Stomach smooth muscle (tissue), 2 donors: ENCODE results near the gene CKMT1A.
"Not testable (repeated sequence)": the region's sequence is repeated elsewhere in the genome, so short reads cannot be mapped to it uniquely, and the experiment has no call there.

ENCODE experiments used
- H3K27ac ChIP-seq: one replicate; pipeline ENCODE4 v1.7.0; 2013; ENCODE audit warnings: mild to moderate bottlenecking, low read length, inconsistent platforms
- H3K27me3 ChIP-seq, 2 donors: one replicate each; pipeline ENCODE4 v1.7.0; 2013; ENCODE audit warnings: low read length in 2 of 2; ENCODE audit not compliant: insufficient read depth in 2 of 2, control insufficient read depth in 1 of 2
- H3K36me3 ChIP-seq, 2 donors: one replicate each; pipeline ENCODE4 v1.7.0; 2013; ENCODE audit warnings: low read length in 2 of 2; ENCODE audit not compliant: control insufficient read depth in 2 of 2, insufficient read depth in 2 of 2
- H3K4me1 ChIP-seq: one replicate; pipeline ENCODE4 v1.7.0; 2013; ENCODE audit warnings: low read length; ENCODE audit not compliant: control insufficient read depth, insufficient read depth
- H3K4me3 ChIP-seq, 2 donors: one replicate each; pipeline ENCODE4 v1.7.0; 2013; ENCODE audit warnings: low read length in 2 of 2
- H3K9ac ChIP-seq, 2 donors: one replicate each; pipeline ENCODE4 v1.7.0; 2013; ENCODE audit warnings: low read length in 2 of 2, mild to moderate bottlenecking in 1 of 2
- H3K9me3 ChIP-seq, 2 donors: one replicate each; pipeline ENCODE4 v1.7.0; 2013; ENCODE audit warnings: low read length in 2 of 2; ENCODE audit not compliant: control insufficient read depth in 2 of 2
- donor health status: healthy.
- donor health status: Pancreatic carcinoma.

The CKMT1A gene

DNA sequence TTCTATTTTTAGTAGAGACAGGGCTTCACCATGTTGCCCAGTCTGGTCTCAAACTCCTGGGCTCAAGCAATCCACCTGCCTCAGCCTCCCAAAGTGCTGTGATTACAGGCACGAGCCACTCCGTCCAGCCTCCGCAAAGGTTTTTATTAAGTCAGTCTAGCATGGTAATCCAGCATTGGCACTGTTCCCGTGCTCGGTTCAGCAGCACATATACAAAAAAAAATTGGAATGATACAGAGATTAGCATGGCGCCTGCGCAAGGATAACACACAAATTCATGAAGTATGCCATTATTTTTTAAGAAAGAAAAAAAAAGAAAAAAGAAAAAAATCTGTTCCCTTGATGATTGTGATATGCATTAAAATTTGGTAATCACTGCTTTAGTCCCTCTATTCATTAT, 8.5 kb downstream of the CKMT1A start:
- Histone ChIP-seq H3K4me1 (no peaks in the 10 kb centered on the region), H3K9ac (no peak overlapping the region), H3K9me3 (no peaks in the 10 kb centered on the region), H3K27ac (no peak overlapping the region), H3K4me3 (no peak overlapping the region), H3K27me3 (peaks cover 0 to 4% of the 10 kb centered on the region in 2 donors), H3K36me3 (no peaks in the 10 kb centered on the region)

DNA sequence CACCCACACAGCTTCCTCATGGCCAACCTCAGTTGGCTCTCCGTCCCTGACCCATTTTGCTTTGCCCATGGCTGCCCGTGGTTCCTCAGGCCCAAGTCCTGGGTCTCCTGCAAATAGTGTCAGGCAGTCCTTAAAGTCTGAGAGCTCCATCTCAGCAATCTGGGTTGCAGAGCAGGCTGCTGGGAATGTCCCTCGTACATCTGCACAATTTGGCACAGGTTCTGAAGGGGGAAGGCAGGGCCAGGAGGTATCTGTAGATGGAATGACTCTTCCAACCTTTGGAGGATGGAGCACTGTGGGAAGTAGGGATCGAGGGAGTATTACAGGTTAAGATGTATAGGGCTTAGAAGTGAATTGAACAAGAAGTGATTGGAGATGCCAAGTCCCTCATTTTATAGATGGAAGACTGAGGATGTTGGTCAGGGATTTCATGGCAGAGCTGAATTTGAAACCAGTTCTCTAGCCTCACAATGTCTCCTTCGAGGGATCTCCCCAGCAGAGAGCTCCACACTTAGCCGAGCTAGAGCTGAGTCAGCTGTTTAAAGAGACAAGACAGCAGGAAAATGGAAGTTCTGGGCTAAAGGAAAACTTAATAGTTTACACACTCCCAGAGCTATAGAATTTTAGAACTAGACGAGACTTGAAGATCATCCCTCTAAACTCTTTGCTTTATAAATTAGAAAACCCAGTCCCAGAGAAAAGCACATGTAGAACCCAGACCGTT, 9.2 kb downstream of the CKMT1A start:
- Histone ChIP-seq H3K9ac (no peak overlapping the region), H3K4me3 (no peak overlapping the region)

DNA sequence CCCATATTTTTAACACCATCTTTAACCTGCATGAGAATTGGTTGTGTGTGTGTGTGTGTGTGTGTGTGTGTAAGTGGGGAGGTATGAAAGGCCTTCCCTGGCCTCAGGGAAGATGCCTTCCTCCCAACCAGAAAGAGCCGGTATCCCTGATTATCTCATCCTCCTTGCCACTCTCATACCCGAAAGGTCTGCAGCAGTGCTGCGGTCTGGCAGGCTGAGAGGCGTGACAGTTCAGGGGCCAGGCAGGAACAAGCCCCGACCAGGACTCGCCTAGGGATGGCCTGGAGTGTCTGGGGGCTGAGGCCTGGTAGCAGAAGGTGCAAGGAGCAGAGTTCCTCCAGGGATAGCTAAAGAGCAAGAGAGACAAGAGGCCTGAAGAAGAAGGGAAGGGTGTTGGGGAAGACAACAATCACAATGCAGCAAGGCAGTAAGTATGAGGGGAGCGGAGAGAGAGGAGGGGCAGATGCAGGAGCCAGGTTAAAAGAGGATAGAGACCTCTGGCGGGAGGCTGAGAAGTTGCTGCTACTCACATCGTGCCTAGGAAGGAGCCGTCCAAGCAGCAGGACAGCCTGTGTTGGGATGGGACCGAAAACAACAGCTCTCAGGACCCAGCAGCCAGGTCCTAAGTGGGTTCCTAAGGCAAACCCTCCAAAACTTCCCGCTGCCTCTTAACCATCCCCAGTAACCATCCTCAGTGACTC, 16.9 kb downstream of the CKMT1A start:
- H3K36me3 ChIP-seq, result not testable (repeated sequence)

More for the DNA sequence above, 9.2 kb downstream of the CKMT1A start:
- Histone ChIP-seq H3K4me1 (no peaks in the 10 kb centered on the region), H3K36me3 (no peaks in the 10 kb centered on the region), H3K9me3 (no peaks in the 10 kb centered on the region), H3K27me3 (peaks cover 0 to 4% of the 10 kb centered on the region in 2 donors), H3K27ac (no peak overlapping the region)

DNA sequence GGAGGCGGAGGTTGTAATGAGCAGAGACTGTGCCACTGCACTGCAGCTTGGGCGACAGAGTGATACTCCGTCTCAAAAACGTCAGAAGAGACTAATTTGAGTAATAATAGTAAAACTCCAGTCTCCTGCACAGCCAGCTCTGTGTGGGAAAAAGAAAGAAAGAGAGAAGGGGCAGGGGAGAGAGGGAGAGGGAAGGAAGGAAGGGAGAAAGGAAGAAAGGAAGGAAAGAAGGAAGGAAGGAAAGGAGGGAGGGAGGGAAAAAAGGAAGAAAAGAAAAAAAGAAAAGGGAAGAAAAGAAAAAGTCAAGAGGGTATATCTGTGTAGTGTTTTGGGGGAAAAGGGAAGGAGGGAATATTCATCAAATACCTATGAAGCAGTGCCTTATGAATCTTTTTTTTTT, 29.5 kb downstream of the CKMT1A start:
- Histone ChIP-seq H3K36me3 (no peaks in the 10 kb centered on the region), H3K27ac (no peak overlapping the region), H3K4me3 (no peak overlapping the region), H3K27me3 (no peaks in the 10 kb centered on the region), H3K9me3 (no peaks in the 10 kb centered on the region), H3K9ac (no peak overlapping the region), H3K4me1 (no peaks in the 10 kb centered on the region)

More for the DNA sequence above, 16.9 kb downstream of the CKMT1A start:
- H3K9ac ChIP-seq, H3K27ac ChIP-seq, H3K4me3 ChIP-seq, H3K27me3 ChIP-seq, H3K9me3 ChIP-seq, H3K4me1 ChIP-seq: not testable (repeated sequence)

DNA sequence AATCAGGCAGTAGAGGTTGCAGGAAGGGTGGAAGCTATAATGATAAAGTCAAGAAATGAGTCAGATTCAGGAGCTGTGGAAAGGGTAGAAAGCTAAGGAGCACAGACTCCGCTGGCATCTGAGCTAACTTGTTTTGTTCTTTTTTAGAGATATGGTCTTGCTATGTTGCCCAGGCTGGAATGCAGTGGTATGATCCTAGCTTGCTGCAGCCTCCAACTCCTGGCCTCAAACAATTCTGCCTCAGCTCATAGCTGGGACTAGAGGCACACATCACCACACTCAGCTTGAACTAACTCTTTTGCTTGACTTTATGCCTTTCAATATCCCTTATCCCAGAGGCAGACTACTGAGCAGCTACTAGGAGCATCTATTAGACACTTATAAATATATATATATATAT, 32.6 kb downstream of the CKMT1A start:
- H3K4me3 ChIP-seq, result not testable (repeated sequence)

DNA sequence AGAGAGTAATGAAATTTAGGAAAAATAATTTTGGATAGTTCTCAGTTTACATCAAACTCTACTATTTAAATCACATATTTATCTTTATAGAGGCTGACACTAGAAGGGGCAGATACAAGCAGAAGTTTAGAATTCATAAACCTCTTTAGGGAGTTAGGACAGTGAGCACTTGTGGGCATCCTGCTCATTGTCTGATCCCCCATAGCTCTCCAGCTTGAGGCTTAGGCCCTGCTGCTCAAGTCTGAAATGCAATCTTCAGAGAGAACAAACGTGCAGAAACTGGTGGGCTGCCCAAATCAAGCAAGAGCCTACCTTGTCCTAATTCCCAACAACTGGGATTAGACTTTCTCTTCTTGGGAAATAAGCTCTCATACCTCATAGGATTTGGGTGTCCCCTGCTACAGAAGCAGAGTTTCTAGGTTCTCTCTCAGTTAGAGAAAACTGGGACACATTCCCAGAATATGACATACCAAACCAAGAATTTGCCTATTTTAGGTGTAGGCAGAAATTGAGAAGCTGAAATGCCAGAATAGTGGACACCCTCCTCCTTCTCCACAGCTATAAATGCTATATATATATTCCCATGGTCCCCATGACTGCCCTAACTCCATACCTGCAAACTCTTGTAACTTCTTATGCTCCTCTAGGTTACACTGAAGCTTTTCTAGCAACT, 34.5 kb downstream of the CKMT1A start:
- H3K27me3 ChIP-seq, H3K4me1 ChIP-seq, H3K9me3 ChIP-seq, H3K27ac ChIP-seq, H3K36me3 ChIP-seq, H3K9ac ChIP-seq, H3K4me3 ChIP-seq: not testable (repeated sequence)

More for the DNA sequence above, 32.6 kb downstream of the CKMT1A start:
- H3K27me3 ChIP-seq, H3K9ac ChIP-seq, H3K27ac ChIP-seq, H3K4me1 ChIP-seq, H3K36me3 ChIP-seq, H3K9me3 ChIP-seq: not testable (repeated sequence)

DNA sequence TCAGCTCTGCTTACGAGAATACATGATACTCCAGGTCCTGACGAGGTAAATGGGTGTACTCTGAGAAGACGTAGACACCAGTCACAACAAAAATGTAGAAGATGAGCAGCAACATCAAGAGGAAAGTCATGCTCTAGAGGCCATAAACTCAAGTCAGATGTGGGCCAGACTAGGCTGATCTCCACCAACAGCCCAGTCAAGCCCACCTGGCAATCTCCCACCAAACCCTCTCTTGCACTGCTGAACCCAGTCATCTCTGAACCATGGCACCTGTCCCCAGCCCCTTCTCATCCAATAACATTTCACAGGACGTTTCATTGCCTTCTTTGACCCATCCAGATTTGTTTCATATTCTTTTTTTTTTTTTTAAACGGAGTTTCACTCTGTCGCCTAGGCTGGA, 41.8 kb downstream of the CKMT1A start:
- Histone ChIP-seq H3K9me3 (no peaks in the 10 kb centered on the region), H3K4me1 (no peaks in the 10 kb centered on the region), H3K27ac (no peak overlapping the region), H3K27me3 (no peaks in the 10 kb centered on the region), H3K36me3 (no peaks in the 10 kb centered on the region), H3K9ac (no peak overlapping the region), H3K4me3 (no peak overlapping the region)

DNA sequence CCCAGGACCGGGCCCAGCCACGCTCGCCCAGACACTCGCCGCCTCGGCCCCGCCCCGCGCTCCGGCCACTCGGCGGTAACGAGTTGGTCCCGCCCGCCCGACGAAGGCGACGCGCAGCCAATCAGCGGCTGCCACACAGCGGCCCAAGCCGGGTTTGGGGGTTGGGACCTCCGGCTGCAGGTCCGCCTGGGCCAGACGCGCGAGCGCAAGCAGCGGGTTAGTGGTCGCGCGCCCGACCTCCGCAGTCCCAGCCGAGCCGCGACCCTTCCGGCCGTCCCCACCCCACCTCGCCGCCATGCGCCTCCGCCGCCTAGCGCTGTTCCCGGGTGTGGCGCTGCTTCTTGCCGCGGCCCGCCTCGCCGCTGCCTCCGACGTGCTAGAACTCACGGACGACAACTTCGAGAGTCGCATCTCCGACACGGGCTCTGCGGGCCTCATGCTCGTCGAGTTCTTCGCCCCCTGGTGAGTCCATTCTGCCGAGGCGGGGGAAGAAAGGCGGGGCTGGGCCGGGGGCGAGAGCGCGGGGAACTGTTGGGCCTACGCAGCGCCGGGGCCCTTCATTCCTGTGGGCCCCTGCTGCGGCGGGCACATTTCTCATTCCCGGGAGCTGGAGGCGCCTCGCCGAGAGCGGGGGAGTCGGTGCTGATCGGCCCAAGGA, 52.7 kb downstream of the CKMT1A start, which contains the start of gene PDIA3:
TSS of gene PDIA3 (plus strand) at position 194 of the 658 bp plus-strand sequence. CDS start at position 296, 102 bp downstream.
- H3K4me1 ChIP-seq, H3K9me3 ChIP-seq, H3K36me3 ChIP-seq, H3K27me3 ChIP-seq: not testable (repeated sequence)
- Histone ChIP-seq H3K27ac (peak within 1 kb of the TSS; percentile 85), H3K4me3 (peak within 1 kb of the TSS; percentile 78 to 92), H3K9ac (peak within 1 kb of the TSS; percentile 80 to 82)

DNA sequence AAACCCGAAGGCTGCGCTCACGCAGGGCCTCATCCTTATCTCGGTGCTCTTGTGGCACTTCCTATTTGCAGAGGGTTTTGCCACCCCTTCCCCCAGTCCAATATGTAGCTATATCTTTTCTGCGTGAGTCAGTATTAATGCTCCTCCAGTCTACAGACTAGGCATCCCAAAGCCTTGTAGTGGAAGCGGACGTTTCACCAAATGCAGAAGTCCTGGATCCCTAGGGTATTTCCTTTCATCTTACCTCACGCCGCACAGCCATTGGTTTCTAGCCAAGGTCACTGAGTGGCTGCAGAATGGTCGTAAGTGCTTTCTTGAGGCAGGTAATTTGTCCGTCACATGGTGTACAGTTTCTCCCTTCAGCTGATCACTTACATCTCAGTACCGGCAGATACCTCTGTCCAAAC, 53.2 kb downstream of the CKMT1A start:
- not testable (repeated sequence) for H3K27me3 ChIP-seq, H3K36me3 ChIP-seq, H3K9me3 ChIP-seq, H3K4me1 ChIP-seq
- Histone ChIP-seq H3K27ac (peak overlapping the region; percentile 85), H3K4me3 (peak overlapping the region; percentile 78 to 92), H3K9ac (peak overlapping the region; percentile 80 to 82)

DNA sequence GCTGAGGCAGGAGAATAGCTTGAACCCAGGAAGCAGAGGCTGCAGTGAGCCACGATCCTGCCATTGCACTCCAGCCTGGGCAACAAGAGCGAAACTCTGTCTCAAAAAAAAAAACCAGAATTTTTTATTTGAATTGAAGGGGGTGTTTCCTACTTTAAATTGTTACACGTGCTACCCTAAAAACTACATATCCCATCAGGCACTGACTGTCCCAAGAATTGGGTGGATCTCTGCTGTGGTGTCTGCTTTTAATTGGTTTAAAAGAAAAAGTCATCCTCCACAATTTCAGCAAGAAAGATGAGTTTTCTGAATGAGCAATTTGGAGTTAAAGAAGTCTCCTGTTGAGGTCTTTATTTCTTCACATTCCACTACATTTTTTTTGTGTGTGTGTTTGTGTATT, 54.7 kb downstream of the CKMT1A start:
- no peaks in the 10 kb centered on the region for H3K9me3 ChIP-seq
- no peaks in the 10 kb centered on the region for H3K27me3 ChIP-seq
- H3K36me3 ChIP-seq, result no peaks in the 10 kb centered on the region
- H3K4me1 ChIP-seq, result peaks cover 8% of the 10 kb centered on the region
- no peak overlapping the region for H3K9ac ChIP-seq
- no peak overlapping the region for H3K27ac ChIP-seq
- H3K4me3 ChIP-seq, result no peak overlapping the region
